Measurements from ENCODE around the gene MXD4.

DNA sequence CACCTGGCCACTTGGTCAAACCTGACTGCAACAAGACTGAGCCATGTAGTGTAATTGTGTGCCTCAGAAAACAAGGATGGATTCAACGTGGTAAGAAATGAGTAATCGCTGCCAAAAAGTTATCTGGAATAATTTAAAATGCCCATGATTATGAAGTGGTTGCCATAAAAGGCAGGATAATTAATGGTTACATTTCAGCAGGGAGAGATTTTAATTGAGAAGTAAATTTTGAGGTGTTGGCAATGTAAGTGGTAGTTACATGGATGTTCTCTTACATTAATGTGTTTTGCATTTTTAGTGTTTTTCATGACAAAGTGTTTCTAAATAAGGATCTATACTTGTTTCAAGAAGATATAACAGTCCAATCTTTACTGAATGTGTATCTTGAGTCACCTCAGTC is 35.6 kb downstream of the MXD4 start:
- TF ChIP-seq, protein P1, sequence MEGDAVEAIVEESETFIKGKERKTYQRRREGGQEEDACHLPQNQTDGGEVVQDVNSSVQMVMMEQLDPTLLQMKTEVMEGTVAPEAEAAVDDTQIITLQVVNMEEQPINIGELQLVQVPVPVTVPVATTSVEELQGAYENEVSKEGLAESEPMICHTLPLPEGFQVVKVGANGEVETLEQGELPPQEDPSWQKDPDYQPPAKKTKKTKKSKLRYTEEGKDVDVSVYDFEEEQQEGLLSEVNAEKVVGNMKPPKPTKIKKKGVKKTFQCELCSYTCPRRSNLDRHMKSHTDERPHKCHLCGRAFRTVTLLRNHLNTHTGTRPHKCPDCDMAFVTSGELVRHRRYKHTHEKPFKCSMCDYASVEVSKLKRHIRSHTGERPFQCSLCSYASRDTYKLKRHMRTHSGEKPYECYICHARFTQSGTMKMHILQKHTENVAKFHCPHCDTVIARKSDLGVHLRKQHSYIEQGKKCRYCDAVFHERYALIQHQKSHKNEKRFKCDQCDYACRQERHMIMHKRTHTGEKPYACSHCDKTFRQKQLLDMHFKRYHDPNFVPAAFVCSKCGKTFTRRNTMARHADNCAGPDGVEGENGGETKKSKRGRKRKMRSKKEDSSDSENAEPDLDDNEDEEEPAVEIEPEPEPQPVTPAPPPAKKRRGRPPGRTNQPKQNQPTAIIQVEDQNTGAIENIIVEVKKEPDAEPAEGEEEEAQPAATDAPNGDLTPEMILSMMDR (conservative IDR thresholded peaks at IDR 0.05 in 1 of 2, IDR thresholded peaks at IDR 0.05 in 1 of 2; ENCODE audit: low read depth in 1 of 2, low read length in 2 of 2) = no peak
- no peak for TF ChIP-seq EZH2 (IDR thresholded peaks at IDR 0.05; ENCODE audit: low read length, missing control alignments)

Data from fibroblast of lung (primary cell).